ENCODE results near the gene HCAR3. TPM values are rescaled to one million over a fixed set of nuclear protein-coding genes. Genes with fewer than 3 reads are reported as not detected.
"Not testable (repeated sequence)": the region's sequence is repeated elsewhere in the genome, so short reads cannot be mapped to it uniquely, and the experiment has no call there.

The HCAR3 gene
- not detected for polyA plus RNA-seq (2013, experiment 1 of 2)
- not detected for polyA plus RNA-seq (2013, experiment 2 of 2)

GRCh38 chr12:122716658-122717057 lies at the start of gene HCAR3:
HCAR3 (minus strand) TSS chr12:122716811; CDS start chr12:122716737, 74 bp downstream.
- H3K27me3 ChIP-seq (ENCODE audit: insufficient read depth, low read length); H3K27ac ChIP-seq (ENCODE audit: low read depth, low read length); H3K9me3 ChIP-seq (ENCODE audit: insufficient read depth, low read depth, low read length); H3K9ac ChIP-seq (ENCODE audit: low read depth, low read length); H3K4me3 ChIP-seq (ENCODE audit: low read length); H3K36me3 ChIP-seq (ENCODE audit: insufficient read depth, low read length); H3K4me1 ChIP-seq (ENCODE audit: insufficient read depth, low read length): not testable (repeated sequence)
- 95% methylated on average over 8 of the region's 10 CpGs for WGBS

- peaks cover 84% of the 10 kb centered on the region for H3K36me3 ChIP-seq (ENCODE audit: insufficient read depth, low read length)
- 94% methylated on average over 1 of the region's 1 CpG for WGBS
These were observed 41.0 kb upstream of the HCAR3 start for GRCh38 chr12:122757568-122757967.

GRCh38 chr12:122754790-122755189 lies 38.2 kb upstream of the HCAR3 start:
- H3K4me3 ChIP-seq (ENCODE audit: low read length) = no peak overlapping the region
- no peaks in the 10 kb centered on the region for H3K27me3 ChIP-seq (ENCODE audit: insufficient read depth, low read length)
- H3K9ac ChIP-seq (ENCODE audit: low read depth, low read length) = peak overlapping the region; percentile 97; the same call in 1 of the 2 replicates
- H3K36me3 ChIP-seq (ENCODE audit: insufficient read depth, low read length) = peaks cover 61% of the 10 kb centered on the region
- 93% methylated on average over 1 of the region's 1 CpG for WGBS
- no peaks in the 10 kb centered on the region for H3K9me3 ChIP-seq (ENCODE audit: insufficient read depth, low read depth, low read length)
- H3K4me1 ChIP-seq (ENCODE audit: insufficient read depth, low read length) = peaks cover 11% of the 10 kb centered on the region; the same call in 1 of the 2 replicates
- no peak overlapping the region for H3K27ac ChIP-seq (ENCODE audit: low read depth, low read length)

More at GRCh38 chr12:122757568-122757967, 41.0 kb upstream of the HCAR3 start:
- Histone ChIP-seq H3K9ac (ENCODE audit: low read depth, low read length) (no peak overlapping the region), H3K4me3 (ENCODE audit: low read length) (no peak overlapping the region), H3K9me3 (ENCODE audit: insufficient read depth, low read depth, low read length) (no peaks in the 10 kb centered on the region), H3K27ac (ENCODE audit: low read depth, low read length) (no peak overlapping the region), H3K27me3 (ENCODE audit: insufficient read depth, low read length) (no peaks in the 10 kb centered on the region), H3K4me1 (ENCODE audit: insufficient read depth, low read length) (peaks cover 6% of the 10 kb centered on the region; the same call in 1 of the 2 replicates)

GRCh38 chr12:122753319-122753650 lies 36.7 kb upstream of the HCAR3 start:
- H3K9ac ChIP-seq (ENCODE audit: low read depth, low read length) = peak overlapping the region; percentile 97
- peak overlapping the region; percentile 95 for H3K4me3 ChIP-seq (ENCODE audit: low read length)
- peaks cover 11% of the 10 kb centered on the region; the same call in 1 of the 2 replicates for H3K4me1 ChIP-seq (ENCODE audit: insufficient read depth, low read length)
- peak overlapping the region; percentile 84; the same call in 1 of the 2 replicates for H3K27ac ChIP-seq (ENCODE audit: low read depth, low read length)
- H3K36me3 ChIP-seq (ENCODE audit: insufficient read depth, low read length) = peaks cover 46% of the 10 kb centered on the region
- WGBS = 2% methylated on average over 4 of the region's 5 CpGs
- no peaks in the 10 kb centered on the region for H3K9me3 ChIP-seq (ENCODE audit: insufficient read depth, low read depth, low read length)
- H3K27me3 ChIP-seq (ENCODE audit: insufficient read depth, low read length) = no peaks in the 10 kb centered on the region

- WGBS = under 1% methylated on average over 73 of the region's 73 CpGs
- Histone ChIP-seq H3K9ac (ENCODE audit: low read depth, low read length) (peak within 1 kb of the TSS; percentile 97), H3K27ac (ENCODE audit: low read depth, low read length) (peak within 1 kb of the TSS; percentile 89), H3K36me3 (ENCODE audit: insufficient read depth, low read length) (peaks cover 41% of the 10 kb centered on the region), H3K4me3 (ENCODE audit: low read length) (peak within 1 kb of the TSS; percentile 95), H3K27me3 (ENCODE audit: insufficient read depth, low read length) (no peaks in the 10 kb centered on the region), H3K9me3 (ENCODE audit: insufficient read depth, low read depth, low read length) (no peaks in the 10 kb centered on the region), H3K4me1 (ENCODE audit: insufficient read depth, low read length) (peaks cover 11% of the 10 kb centered on the region; the same call in 1 of the 2 replicates)
These were observed 36.1 kb upstream of the HCAR3 start, which contains the start of gene DENR for GRCh38 chr12:122752464-122753318. DENR (plus strand) TSS chr12:122752824; CDS start chr12:122753702, 878 bp downstream.

- H3K9ac ChIP-seq (ENCODE audit: low read depth, low read length) = peak overlapping the region; percentile 81
- 14% methylated on average over 17 of the region's 17 CpGs for WGBS
These were observed 34.3 kb upstream of the HCAR3 start for GRCh38 chr12:122750781-122751515.

GRCh38 chr12:122749569-122750332 lies 33.1 kb upstream of the HCAR3 start:
- 82% methylated on average over 6 of the region's 6 CpGs for WGBS
- Histone ChIP-seq H3K36me3 (ENCODE audit: insufficient read depth, low read length) (peaks cover 13% of the 10 kb centered on the region), H3K27me3 (ENCODE audit: insufficient read depth, low read length) (no peaks in the 10 kb centered on the region), H3K9ac (ENCODE audit: low read depth, low read length) (no peak overlapping the region), H3K9me3 (ENCODE audit: insufficient read depth, low read depth, low read length) (no peaks in the 10 kb centered on the region), H3K4me1 (ENCODE audit: insufficient read depth, low read length) (peaks cover 11% of the 10 kb centered on the region; the same call in 1 of the 2 replicates), H3K4me3 (ENCODE audit: low read length) (no peak overlapping the region), H3K27ac (ENCODE audit: low read depth, low read length) (peak overlapping the region; percentile 6; the same call in 1 of the 2 replicates)

More at GRCh38 chr12:122750781-122751515, 34.3 kb upstream of the HCAR3 start:
- H3K27ac ChIP-seq (ENCODE audit: low read depth, low read length) = peak overlapping the region; percentile 89
- peaks cover 11% of the 10 kb centered on the region; the same call in 1 of the 2 replicates for H3K4me1 ChIP-seq (ENCODE audit: insufficient read depth, low read length)
- H3K4me3 ChIP-seq (ENCODE audit: low read length) = peak overlapping the region; percentile 95
- peaks cover 25% of the 10 kb centered on the region for H3K36me3 ChIP-seq (ENCODE audit: insufficient read depth, low read length)
- not testable (repeated sequence) for H3K27me3 ChIP-seq (ENCODE audit: insufficient read depth, low read length); H3K9me3 ChIP-seq (ENCODE audit: insufficient read depth, low read depth, low read length)

- WGBS = 93% methylated on average over 9 of the region's 9 CpGs
- Histone ChIP-seq H3K27me3 (ENCODE audit: insufficient read depth, low read length) (no peaks in the 10 kb centered on the region), H3K27ac (ENCODE audit: low read depth, low read length) (no peak overlapping the region), H3K4me3 (ENCODE audit: low read length) (no peak overlapping the region), H3K4me1 (ENCODE audit: insufficient read depth, low read length) (peaks cover 6% of the 10 kb centered on the region; the same call in 1 of the 2 replicates), H3K9me3 (ENCODE audit: insufficient read depth, low read depth, low read length) (no peaks in the 10 kb centered on the region), H3K36me3 (ENCODE audit: insufficient read depth, low read length) (no peaks in the 10 kb centered on the region), H3K9ac (ENCODE audit: low read depth, low read length) (no peak overlapping the region)
These were observed 30.9 kb upstream of the HCAR3 start for GRCh38 chr12:122747224-122748135.

- H3K9ac ChIP-seq (ENCODE audit: low read depth, low read length) = no peak overlapping the region
- H3K27ac ChIP-seq (ENCODE audit: low read depth, low read length) = no peak overlapping the region
- no peak overlapping the region for H3K4me3 ChIP-seq (ENCODE audit: low read length)
- 94% methylated on average over 7 of the region's 7 CpGs for WGBS
- H3K9me3 ChIP-seq (ENCODE audit: insufficient read depth, low read depth, low read length) = no peaks in the 10 kb centered on the region
- no peaks in the 10 kb centered on the region for H3K27me3 ChIP-seq (ENCODE audit: insufficient read depth, low read length)
- H3K36me3 ChIP-seq (ENCODE audit: insufficient read depth, low read length) = no peaks in the 10 kb centered on the region
- H3K4me1 ChIP-seq (ENCODE audit: insufficient read depth, low read length) = no peaks in the 10 kb centered on the region
These were observed 27.4 kb upstream of the HCAR3 start for GRCh38 chr12:122743895-122744525.
